Cardiac muscle cell (in vitro differentiated cells and primary cell): Measurements from ENCODE around the gene DACH1. TPM values are rescaled to one million over a fixed set of nuclear protein-coding genes. Genes with fewer than 3 reads are reported as not detected.

ENCODE experiments used
- DNase-seq, 2 donors: peaks; one replicate each; pipeline versions ENCODE4 v3.0.0 to v3.0.0-alpha.2; 2010 to 2017; ENCODE audit warnings: low read depth in 1 of 2, low spot score in 1 of 2
- H3K27ac ChIP-seq: fragments of 200-600 bp; sonication (generic); 2 replicates; pipeline ENCODE4 v1.5.1; 2016
- H3K27me3 ChIP-seq: fragments of 200-600 bp; sonication (generic); 2 replicates; pipeline ENCODE4 v1.6.0; 2016; ENCODE audit warnings: control low read depth
- H3K36me3 ChIP-seq: fragments of 200-600 bp; sonication (generic); 2 replicates; pipeline ENCODE4 v1.5.1; 2016; ENCODE audit warnings: control low read depth
- H3K4me1 ChIP-seq: fragments of 200-600 bp; sonication (generic); 2 replicates; pipeline ENCODE4 v1.8.1; 2017; ENCODE audit warnings: low read depth, mild to moderate bottlenecking, mixed run types
- H3K4me3 ChIP-seq: fragments of 200-600 bp; sonication (generic); 2 replicates; pipeline ENCODE4 v1.5.1; 2016; ENCODE audit warnings: mild to moderate bottlenecking
- H3K9me3 ChIP-seq: fragments of 200-600 bp; sonication (generic); 2 replicates; pipeline ENCODE4 v1.5.1; 2017; ENCODE audit warnings: low read depth, mild to moderate bottlenecking, control low read depth
- polyA plus RNA-seq: library from polyadenylated mRNA; unstranded; fragments of >200 nt; fragmentation: Nextera tagmentation; extraction: Ambion mirVana; gene quantifications from 2 replicates; pipeline ENCODE4 v1.2.1, GENCODE V29; 2016
- total RNA-seq: library from RNA; depleted of rRNA; stranded (reverse); fragments of >200 nt; gene quantifications from 2 replicates; pipeline ENCODE4 v1.2.3, GENCODE V29; 2016
- TF ChIP-seq, protein P1 (sequence below): IDR thresholded peaks from 2 replicates; pipeline ENCODE4 v1.5.1; 2012; ENCODE audit warnings: low read depth, mild to moderate bottlenecking, low read length

Gene DACH1
- total and polyA plus RNA-seq, 2 experiments from 2014 or later = 3.5 to 3.7 TPM

GRCh38 chr13:71488201-71488600 lies 378.8 kb downstream of the DACH1 start:
- no peak for DNase-seq
- Histone ChIP-seq H3K27ac (no peak overlapping the region), H3K4me1 (no peaks in the 10 kb centered on the region), H3K9me3 (no peaks in the 10 kb centered on the region), H3K27me3 (no peaks in the 10 kb centered on the region), H3K36me3 (no peaks in the 10 kb centered on the region), H3K4me3 (no peak overlapping the region)
- TF ChIP-seq, protein P1, sequence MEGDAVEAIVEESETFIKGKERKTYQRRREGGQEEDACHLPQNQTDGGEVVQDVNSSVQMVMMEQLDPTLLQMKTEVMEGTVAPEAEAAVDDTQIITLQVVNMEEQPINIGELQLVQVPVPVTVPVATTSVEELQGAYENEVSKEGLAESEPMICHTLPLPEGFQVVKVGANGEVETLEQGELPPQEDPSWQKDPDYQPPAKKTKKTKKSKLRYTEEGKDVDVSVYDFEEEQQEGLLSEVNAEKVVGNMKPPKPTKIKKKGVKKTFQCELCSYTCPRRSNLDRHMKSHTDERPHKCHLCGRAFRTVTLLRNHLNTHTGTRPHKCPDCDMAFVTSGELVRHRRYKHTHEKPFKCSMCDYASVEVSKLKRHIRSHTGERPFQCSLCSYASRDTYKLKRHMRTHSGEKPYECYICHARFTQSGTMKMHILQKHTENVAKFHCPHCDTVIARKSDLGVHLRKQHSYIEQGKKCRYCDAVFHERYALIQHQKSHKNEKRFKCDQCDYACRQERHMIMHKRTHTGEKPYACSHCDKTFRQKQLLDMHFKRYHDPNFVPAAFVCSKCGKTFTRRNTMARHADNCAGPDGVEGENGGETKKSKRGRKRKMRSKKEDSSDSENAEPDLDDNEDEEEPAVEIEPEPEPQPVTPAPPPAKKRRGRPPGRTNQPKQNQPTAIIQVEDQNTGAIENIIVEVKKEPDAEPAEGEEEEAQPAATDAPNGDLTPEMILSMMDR = no peak

GRCh38 chr13:71485913-71486312 lies 381.1 kb downstream of the DACH1 start:
- no peaks in the 10 kb centered on the region for H3K36me3 ChIP-seq
- no peaks in the 10 kb centered on the region for H3K4me1 ChIP-seq
- H3K9me3 ChIP-seq = no peaks in the 10 kb centered on the region
- DNase-seq = no peak
- TF ChIP-seq, protein P1 = no peak
- no peaks in the 10 kb centered on the region for H3K27me3 ChIP-seq
- H3K27ac ChIP-seq = no peak overlapping the region
- no peak overlapping the region for H3K4me3 ChIP-seq

DNA sequence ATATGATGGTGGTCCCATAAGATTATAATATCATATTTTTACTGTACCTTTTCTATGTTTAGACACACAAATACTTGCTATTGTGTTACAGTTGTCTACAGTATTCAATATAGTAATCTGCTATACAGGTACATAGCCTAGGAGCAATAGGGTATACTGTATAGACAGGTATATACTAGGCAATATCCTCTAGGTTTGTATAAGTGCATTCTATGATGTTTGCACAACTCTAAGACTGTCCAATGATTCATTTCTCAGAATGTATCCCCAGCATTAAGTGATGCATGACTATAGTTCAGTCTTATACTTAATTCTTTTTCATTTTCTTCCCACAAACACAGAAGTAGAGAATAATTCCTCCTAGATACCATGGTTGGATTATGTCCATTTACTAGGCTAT lies 383.3 kb downstream of the DACH1 start:
- Histone ChIP-seq H3K36me3 (no peaks in the 10 kb centered on the region), H3K27ac (no peak overlapping the region), H3K27me3 (no peaks in the 10 kb centered on the region), H3K4me1 (no peaks in the 10 kb centered on the region), H3K9me3 (no peaks in the 10 kb centered on the region), H3K4me3 (no peak overlapping the region)
- TF ChIP-seq, protein P1 = no peak
- no peak for DNase-seq

DNA sequence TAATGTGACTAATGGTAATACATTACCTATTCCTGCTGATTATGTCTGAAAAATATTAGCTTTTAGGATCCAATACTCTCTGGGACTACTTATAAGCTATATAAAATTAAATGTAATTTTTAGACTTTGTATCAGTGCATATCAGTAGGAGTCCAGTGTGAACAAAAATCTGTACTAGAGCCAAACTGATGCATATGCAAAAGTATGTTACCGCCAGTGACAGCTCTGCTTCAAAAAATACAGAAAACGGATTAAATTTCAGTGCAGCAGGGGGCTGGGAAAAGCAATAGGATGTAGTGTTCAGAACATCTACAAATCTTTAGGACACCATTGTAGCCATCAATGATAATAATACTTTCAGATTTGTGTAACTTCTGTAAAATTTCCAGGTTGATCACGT lies 385.5 kb downstream of the DACH1 start:
- Histone ChIP-seq H3K27me3 (no peaks in the 10 kb centered on the region), H3K27ac (no peak overlapping the region), H3K4me3 (no peak overlapping the region), H3K4me1 (no peaks in the 10 kb centered on the region), H3K9me3 (no peaks in the 10 kb centered on the region), H3K36me3 (no peaks in the 10 kb centered on the region)
- TF ChIP-seq, protein P1 = no peak
- no peak for DNase-seq

GRCh38 chr13:71481046-71481445 lies 386.0 kb downstream of the DACH1 start:
- H3K27ac ChIP-seq = no peak overlapping the region
- no peaks in the 10 kb centered on the region for H3K4me1 ChIP-seq
- TF ChIP-seq, protein P1 = no peak
- no peaks in the 10 kb centered on the region for H3K27me3 ChIP-seq
- no peak overlapping the region for H3K4me3 ChIP-seq
- H3K9me3 ChIP-seq = no peaks in the 10 kb centered on the region
- DNase-seq = no peak
- no peaks in the 10 kb centered on the region for H3K36me3 ChIP-seq

- DNase-seq = peak in 1 of 2 donors; percentile 10
- H3K36me3 ChIP-seq = no peaks in the 10 kb centered on the region
- no peaks in the 10 kb centered on the region for H3K27me3 ChIP-seq
- TF ChIP-seq, protein P1 = peak; percentile 55
- no peaks in the 10 kb centered on the region for H3K4me1 ChIP-seq
- no peak overlapping the region for H3K27ac ChIP-seq
- H3K4me3 ChIP-seq = no peak overlapping the region
- no peaks in the 10 kb centered on the region for H3K9me3 ChIP-seq
These were observed 389.3 kb downstream of the DACH1 start for GRCh38 chr13:71477735-71478134.
